Coronary artery (tissue), 2 donors: ENCODE results near the gene TRIM65.

ENCODE experiments used
- DNase-seq: peaks from one replicate; pipeline ENCODE4 v3.0.0-alpha.2; 2017; ENCODE audit warnings: low spot score
- H3K27ac ChIP-seq, 2 donors: fragments of 200-600 bp; sonication (generic); one replicate each; pipeline ENCODE4 v1.5.1; 2016 to 2019
- H3K4me3 ChIP-seq: fragments of 200-600 bp; sonication (generic); 2 replicates; pipeline ENCODE4 v1.5.1; 2016; ENCODE audit warnings: mild to moderate bottlenecking, moderate library complexity
- TF ChIP-seq, protein P1 (sequence below): fragments of 200-600 bp; sonication (generic); IDR thresholded peaks from one replicate; pipeline ENCODE4 v1.5.1; 2019; ENCODE audit warnings: antibody characterized with exemption

The TRIM65 gene

DNA sequence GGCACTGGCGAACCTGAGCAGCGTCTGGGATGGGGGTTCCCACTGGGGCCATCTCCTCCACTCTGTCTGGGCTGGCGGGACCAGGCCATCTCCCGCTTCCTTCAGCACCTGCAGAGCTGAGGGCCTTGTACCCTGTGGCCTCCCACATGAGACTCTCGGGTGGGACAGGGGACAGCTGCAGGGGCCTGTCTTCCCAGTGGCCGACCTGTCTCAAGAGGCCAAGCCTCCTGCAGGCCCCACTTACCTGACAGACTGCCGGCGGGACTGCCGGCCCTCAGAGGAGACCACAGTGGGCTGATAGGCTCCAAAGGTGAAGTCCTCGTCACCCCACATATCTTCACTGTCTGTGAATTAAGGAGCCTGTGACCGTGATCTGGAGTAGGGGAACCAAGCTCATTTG lies 28.4 kb upstream of the TRIM65 start:
- H3K4me3 ChIP-seq: no peak overlapping the region
- H3K27ac ChIP-seq: no peak overlapping the region
- no peak for DNase-seq
- TF ChIP-seq, protein P1, sequence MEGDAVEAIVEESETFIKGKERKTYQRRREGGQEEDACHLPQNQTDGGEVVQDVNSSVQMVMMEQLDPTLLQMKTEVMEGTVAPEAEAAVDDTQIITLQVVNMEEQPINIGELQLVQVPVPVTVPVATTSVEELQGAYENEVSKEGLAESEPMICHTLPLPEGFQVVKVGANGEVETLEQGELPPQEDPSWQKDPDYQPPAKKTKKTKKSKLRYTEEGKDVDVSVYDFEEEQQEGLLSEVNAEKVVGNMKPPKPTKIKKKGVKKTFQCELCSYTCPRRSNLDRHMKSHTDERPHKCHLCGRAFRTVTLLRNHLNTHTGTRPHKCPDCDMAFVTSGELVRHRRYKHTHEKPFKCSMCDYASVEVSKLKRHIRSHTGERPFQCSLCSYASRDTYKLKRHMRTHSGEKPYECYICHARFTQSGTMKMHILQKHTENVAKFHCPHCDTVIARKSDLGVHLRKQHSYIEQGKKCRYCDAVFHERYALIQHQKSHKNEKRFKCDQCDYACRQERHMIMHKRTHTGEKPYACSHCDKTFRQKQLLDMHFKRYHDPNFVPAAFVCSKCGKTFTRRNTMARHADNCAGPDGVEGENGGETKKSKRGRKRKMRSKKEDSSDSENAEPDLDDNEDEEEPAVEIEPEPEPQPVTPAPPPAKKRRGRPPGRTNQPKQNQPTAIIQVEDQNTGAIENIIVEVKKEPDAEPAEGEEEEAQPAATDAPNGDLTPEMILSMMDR: no peak

GRCh38 chr17:75922963-75923874 lies 26.5 kb upstream of the TRIM65 start:
- no peak overlapping the region for H3K4me3 ChIP-seq
- H3K27ac ChIP-seq: no peak overlapping the region
- DNase-seq: no peak
- TF ChIP-seq, protein P1: no peak

GRCh38 chr17:75922173-75922961 lies 25.6 kb upstream of the TRIM65 start:
- TF ChIP-seq, protein P1: no peak
- no peak overlapping the region for H3K27ac ChIP-seq
- DNase-seq: no peak

DNA sequence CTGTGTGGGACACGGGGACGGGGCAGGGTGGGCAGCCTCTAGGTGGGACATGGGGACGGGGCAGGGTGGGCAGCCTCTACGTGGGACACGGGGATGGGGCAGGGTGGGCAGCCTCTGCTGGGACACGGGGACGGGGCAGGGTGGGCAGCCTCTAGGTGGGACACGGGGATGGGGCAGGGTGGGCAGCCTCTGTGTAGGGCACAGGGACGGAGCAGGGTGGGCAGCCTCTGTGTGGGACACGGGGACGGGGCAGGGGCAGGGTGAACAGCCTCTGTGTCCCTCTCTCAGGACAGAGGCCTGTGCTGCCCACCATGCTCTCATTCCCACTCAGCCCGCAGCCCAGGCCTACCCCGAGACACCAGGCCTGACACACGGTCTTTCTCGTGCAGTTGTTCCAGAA lies 24.8 kb upstream of the TRIM65 start:
- no peak for DNase-seq
- Histone ChIP-seq H3K4me3 (no peak overlapping the region), H3K27ac (no peak overlapping the region)
- TF ChIP-seq, protein P1: no peak

More at GRCh38 chr17:75922173-75922961, 25.6 kb upstream of the TRIM65 start:
- no peak overlapping the region for H3K4me3 ChIP-seq

- no peak for DNase-seq
- no peak overlapping the region for H3K4me3 ChIP-seq
- TF ChIP-seq, protein P1: no peak
- H3K27ac ChIP-seq: no peak overlapping the region
Observed at GRCh38 chr17:75920045-75920560, 23.4 kb upstream of the TRIM65 start.

- no peak overlapping the region for H3K27ac ChIP-seq
- no peak for DNase-seq
- no peak overlapping the region for H3K4me3 ChIP-seq
- TF ChIP-seq, protein P1: no peak
Observed at GRCh38 chr17:75919611-75920010, 22.9 kb upstream of the TRIM65 start.
